ENCODE data around the gene HAUS8.

HAUS8 gene

GRCh38 chr19:17111766-17112165 is 36.5 kb upstream of the HAUS8 start:
- Histone ChIP-seq H3K4me3 (ENCODE audit: low read depth, low read length) (no peak overlapping the region), H3K27ac (no peak overlapping the region), H3K36me3 (replicated peaks) (peaks cover 20% of the 10 kb centered on the region), H3K27me3 (replicated peaks) (no peaks in the 10 kb centered on the region)
- in situ Hi-C loops (cut with HindIII; ENCODE audit: low pct_ligation_motif_present, low sequenced_read_pairs) = no loop called here
- DNase-seq = no peak
- TF ChIP-seq, protein P1, sequence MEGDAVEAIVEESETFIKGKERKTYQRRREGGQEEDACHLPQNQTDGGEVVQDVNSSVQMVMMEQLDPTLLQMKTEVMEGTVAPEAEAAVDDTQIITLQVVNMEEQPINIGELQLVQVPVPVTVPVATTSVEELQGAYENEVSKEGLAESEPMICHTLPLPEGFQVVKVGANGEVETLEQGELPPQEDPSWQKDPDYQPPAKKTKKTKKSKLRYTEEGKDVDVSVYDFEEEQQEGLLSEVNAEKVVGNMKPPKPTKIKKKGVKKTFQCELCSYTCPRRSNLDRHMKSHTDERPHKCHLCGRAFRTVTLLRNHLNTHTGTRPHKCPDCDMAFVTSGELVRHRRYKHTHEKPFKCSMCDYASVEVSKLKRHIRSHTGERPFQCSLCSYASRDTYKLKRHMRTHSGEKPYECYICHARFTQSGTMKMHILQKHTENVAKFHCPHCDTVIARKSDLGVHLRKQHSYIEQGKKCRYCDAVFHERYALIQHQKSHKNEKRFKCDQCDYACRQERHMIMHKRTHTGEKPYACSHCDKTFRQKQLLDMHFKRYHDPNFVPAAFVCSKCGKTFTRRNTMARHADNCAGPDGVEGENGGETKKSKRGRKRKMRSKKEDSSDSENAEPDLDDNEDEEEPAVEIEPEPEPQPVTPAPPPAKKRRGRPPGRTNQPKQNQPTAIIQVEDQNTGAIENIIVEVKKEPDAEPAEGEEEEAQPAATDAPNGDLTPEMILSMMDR (IDR thresholded peaks at IDR 0.05; ENCODE audit: low read depth, low read length, missing control alignments) = no peak

DNA sequence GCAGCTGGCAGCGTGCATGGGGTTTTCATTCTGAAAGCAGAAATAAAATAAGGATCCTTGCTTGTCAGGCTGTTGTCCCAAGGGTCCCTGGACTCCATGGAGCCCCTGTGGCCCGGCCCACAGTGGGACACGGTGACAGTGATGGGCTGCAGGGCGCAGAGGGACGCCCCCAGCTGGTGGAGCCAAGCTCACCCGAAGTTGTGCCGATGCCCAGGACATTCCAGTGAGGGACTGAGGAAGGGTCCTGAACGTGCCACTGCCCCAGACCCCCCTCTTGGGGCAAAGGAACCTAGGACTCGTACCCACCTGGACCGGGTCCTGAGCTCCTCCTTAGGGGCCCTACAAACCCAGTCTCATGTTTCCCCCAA is 35.3 kb upstream of the HAUS8 start:
- TF ChIP-seq, protein P1 (IDR thresholded peaks at IDR 0.05; ENCODE audit: low read depth, low read length, missing control alignments) = no peak
- no peak for DNase-seq
- no peak overlapping the region for H3K4me3 ChIP-seq (ENCODE audit: low read depth, low read length)
- in situ Hi-C loops (cut with HindIII; ENCODE audit: low pct_ligation_motif_present, low sequenced_read_pairs) = no loop called here
- peaks cover 20% of the 10 kb centered on the region for H3K36me3 ChIP-seq (replicated peaks)
- H3K27me3 ChIP-seq (replicated peaks) = no peaks in the 10 kb centered on the region
- no peak overlapping the region for H3K27ac ChIP-seq

DNA sequence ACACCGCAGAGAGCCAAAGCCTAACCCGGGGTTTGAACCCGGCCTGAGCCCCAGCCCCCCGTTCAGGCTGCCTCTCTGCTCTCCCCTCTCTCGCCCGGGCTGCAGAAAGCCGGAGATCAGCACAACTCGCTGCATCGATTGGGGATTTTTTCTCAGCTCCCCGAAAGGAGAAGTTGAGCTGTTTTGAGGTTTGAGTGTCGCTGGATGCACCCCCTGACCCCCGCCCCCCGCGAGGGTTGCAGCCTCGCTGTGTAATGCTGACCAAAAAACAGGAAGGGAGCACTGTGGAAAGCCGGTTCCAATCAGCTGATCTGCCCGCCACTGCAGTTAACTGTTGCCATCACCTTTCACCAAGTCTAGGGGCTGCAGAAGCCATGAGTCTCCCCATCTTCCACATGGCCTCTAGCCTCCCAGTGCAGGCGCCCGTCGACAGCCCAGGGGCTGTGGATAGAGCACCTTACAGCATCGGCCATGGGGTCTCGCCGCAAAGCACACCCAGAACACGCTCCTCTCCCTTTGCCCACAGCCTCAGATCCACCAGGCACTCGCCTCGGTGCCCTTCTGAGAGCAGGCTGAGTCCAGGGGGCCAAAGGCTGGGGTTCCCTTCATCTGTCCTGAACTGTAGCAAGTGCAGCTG is 34.8 kb upstream of the HAUS8 start:
- Histone ChIP-seq H3K27ac (no peak overlapping the region), H3K36me3 (replicated peaks) (peaks cover 20% of the 10 kb centered on the region), H3K4me3 (ENCODE audit: low read depth, low read length) (no peak overlapping the region), H3K27me3 (replicated peaks) (no peaks in the 10 kb centered on the region)
- DNase-seq = no peak
- TF ChIP-seq, protein P1 (IDR thresholded peaks at IDR 0.05; ENCODE audit: low read depth, low read length, missing control alignments) = no peak
- in situ Hi-C loops (cut with HindIII; ENCODE audit: low pct_ligation_motif_present, low sequenced_read_pairs) = no loop called here

DNA sequence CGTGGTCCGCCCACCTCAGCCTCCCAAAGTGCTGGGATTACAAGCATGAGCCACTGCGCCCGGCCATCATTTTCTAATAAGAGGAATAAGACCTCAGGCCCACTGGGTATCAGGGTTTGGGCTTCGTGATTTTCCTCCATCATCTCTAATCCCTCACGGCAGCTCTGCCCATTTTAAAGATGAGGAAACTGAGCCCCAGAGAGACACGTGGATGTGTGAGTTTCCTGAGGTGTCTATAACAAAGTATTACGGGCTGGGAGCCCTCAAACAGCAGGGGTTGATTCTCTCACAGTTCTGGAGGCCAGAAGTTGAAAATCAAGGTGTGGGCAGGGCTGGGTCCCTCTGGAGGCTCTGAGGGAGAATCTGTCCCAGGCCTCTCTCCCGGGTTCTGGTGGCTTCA is 34.0 kb upstream of the HAUS8 start:
- in situ Hi-C loops (cut with HindIII; ENCODE audit: low pct_ligation_motif_present, low sequenced_read_pairs) = no loop called here
- Histone ChIP-seq H3K27ac (no peak overlapping the region), H3K27me3 (replicated peaks) (no peaks in the 10 kb centered on the region), H3K4me3 (ENCODE audit: low read depth, low read length) (no peak overlapping the region), H3K36me3 (replicated peaks) (peaks cover 24% of the 10 kb centered on the region)
- TF ChIP-seq, protein P1 (IDR thresholded peaks at IDR 0.05; ENCODE audit: low read depth, low read length, missing control alignments) = no peak
- DNase-seq = no peak

DNA sequence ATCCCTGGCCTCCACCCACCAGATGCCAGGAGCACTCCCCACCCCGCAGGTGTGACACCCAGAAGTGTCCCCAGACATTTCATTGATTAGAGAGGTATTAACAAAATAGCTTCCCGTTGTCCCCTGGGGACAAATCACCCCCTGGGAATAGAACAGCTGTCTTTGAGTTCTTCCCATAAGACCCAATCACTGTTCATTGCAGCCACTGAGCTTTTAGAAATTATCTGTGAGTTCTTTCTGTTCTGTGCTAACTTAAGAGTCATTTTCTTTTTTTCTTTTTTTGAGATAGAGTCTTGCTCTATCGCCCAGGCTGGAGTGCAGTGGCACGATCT is 33.2 kb upstream of the HAUS8 start:
- Histone ChIP-seq H3K27me3 (replicated peaks) (no peaks in the 10 kb centered on the region), H3K36me3 (replicated peaks) (peaks cover 30% of the 10 kb centered on the region), H3K27ac (peak overlapping the region; percentile 15), H3K4me3 (ENCODE audit: low read depth, low read length) (no peak overlapping the region)
- in situ Hi-C loops (cut with HindIII; ENCODE audit: low pct_ligation_motif_present, low sequenced_read_pairs) = no loop called here
- TF ChIP-seq, protein P1 (IDR thresholded peaks at IDR 0.05; ENCODE audit: low read depth, low read length, missing control alignments) = no peak
- no peak for DNase-seq

All from brain microvascular endothelial cell (primary cell).